ENCODE results near the gene MAP7.

GRCh38 chr6:136343275-136343674 lies 206.9 kb downstream of the MAP7 start:
- TF ChIP-seq CTCF (IDR thresholded peaks at IDR 0.05; ENCODE audit: low read depth, low read length) = no peak
- TF ChIP-seq EZH2phosphoT487 (IDR thresholded peaks at IDR 0.05; ENCODE audit: low read depth) = no peak

Measured in OCI-LY3 (cell line).